ENCODE data around the gene INS.

INS gene

GRCh38 chr11:2138068-2138430 is 23.0 kb downstream of the INS start:
- no peak for TF ChIP-seq CTCF (IDR thresholded peaks at IDR 0.05; ENCODE audit: low read depth, low read length)
- H3K4me3 ChIP-seq (ENCODE audit: low read depth, low read length) = peak overlapping the region; percentile 58

DNA sequence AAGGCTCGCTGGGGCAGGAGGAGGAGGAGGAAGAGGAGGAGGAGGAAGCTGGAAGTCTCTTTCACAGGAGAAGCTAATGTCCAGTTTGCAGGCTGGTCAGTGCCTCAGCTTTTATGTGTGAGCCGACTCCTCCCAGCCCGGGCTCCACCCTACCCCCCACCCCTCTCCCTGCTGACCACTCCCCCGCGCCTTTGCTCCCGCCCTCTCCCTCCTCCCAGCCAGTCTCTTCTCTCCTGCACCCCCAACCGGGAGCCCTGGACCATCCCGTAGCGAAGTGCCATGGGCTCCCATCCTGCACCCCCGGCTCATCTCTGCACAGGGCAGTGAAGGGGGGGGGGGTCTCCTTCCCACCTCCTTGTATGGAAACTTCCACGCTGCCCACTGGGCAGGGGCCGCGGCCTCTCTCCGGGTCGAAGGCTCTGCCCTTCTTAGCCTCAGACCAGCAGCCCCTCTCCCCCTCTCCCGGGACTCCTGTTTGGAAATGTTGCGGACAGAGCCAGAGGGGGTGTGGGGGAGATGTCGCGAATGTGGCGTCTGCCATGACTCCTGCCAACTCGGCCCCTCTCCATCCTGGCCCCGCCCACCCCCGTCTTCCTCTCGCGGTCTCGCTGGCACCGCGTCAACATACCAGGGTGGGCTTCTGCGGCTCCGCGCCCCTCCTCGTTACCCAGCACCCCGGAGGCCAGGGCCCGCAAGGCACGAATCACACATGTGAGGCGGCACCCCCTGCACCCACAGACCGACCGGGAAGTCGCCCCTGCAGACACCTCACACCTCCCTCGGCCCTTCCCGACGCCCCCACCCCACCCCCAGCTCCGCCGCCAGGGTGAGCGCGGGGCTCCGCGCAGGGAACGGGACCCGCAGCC is 23.6 kb downstream of the INS start:
- TF ChIP-seq CTCF (IDR thresholded peaks at IDR 0.05; ENCODE audit: low read depth, low read length) = no peak
- peak overlapping the region; percentile 58 for H3K4me3 ChIP-seq (ENCODE audit: low read depth, low read length)

- H3K4me3 ChIP-seq (ENCODE audit: low read depth, low read length) = peak overlapping the region; percentile 58
- no peak for TF ChIP-seq CTCF (IDR thresholded peaks at IDR 0.05; ENCODE audit: low read depth, low read length)
These were observed 24.1 kb downstream of the INS start for GRCh38 chr11:2136952-2137201.

GRCh38 chr11:2136209-2136951 is 24.6 kb downstream of the INS start:
- peak overlapping the region; percentile 58 for H3K4me3 ChIP-seq (ENCODE audit: low read depth, low read length)
- TF ChIP-seq CTCF (IDR thresholded peaks at IDR 0.05; ENCODE audit: low read depth, low read length) = no peak

- peak overlapping the region; percentile 58 for H3K4me3 ChIP-seq (ENCODE audit: low read depth, low read length)
- TF ChIP-seq CTCF (IDR thresholded peaks at IDR 0.05; ENCODE audit: low read depth, low read length) = no peak
These were observed 25.3 kb downstream of the INS start for GRCh38 chr11:2135648-2136201.

GRCh38 chr11:2135018-2135569 is 25.9 kb downstream of the INS start:
- no peak for TF ChIP-seq CTCF (IDR thresholded peaks at IDR 0.05; ENCODE audit: low read depth, low read length)
- H3K4me3 ChIP-seq (ENCODE audit: low read depth, low read length) = no peak overlapping the region

All from WI38 (cell line).